Lung (tissue), 12 donors: ENCODE data around the gene CERK. TPM values are rescaled to one million over a fixed set of nuclear protein-coding genes. Genes with fewer than 3 reads are reported as not detected.

Experiments used
- ATAC-seq: fragments of 200-7000 bp; cut with Tn5 transposase; one replicate; pipeline ENCODE4 v1.9.1; 2020; ENCODE audit warnings: moderate number of reproducible peaks; ENCODE audit not compliant: insufficient read depth, low FRiP score
- DNase-seq, 3 donors: peaks; one replicate each; pipeline ENCODE4 v3.0.0-alpha.2; 2013 to 2017
- H3K27ac ChIP-seq, 2 donors: one replicate each; pipeline ENCODE4 v1.5.1; 2013; ENCODE audit warnings: mild to moderate bottlenecking in 2 of 2, moderate library complexity in 2 of 2, control low read depth in 1 of 2, inconsistent platforms in 1 of 2, low read depth in 1 of 2, low read length in 1 of 2
- H3K27me3 ChIP-seq, 3 donors: one replicate each; pipeline ENCODE4 v1.5.1; 2013; ENCODE audit warnings: low read length in 2 of 3; ENCODE audit not compliant: control insufficient read depth in 3 of 3, insufficient read depth in 3 of 3
- H3K36me3 ChIP-seq, 4 donors: one replicate each; pipeline ENCODE4 v1.5.1; 2013; ENCODE audit warnings: low read length in 4 of 4, mild to moderate bottlenecking in 1 of 4, moderate library complexity in 1 of 4; ENCODE audit not compliant: control insufficient read depth in 4 of 4, insufficient read depth in 4 of 4
- H3K4me1 ChIP-seq, 5 donors: one replicate each; pipeline ENCODE4 v1.5.1; 2013; ENCODE audit warnings: low read length in 5 of 5, mild to moderate bottlenecking in 2 of 5, moderate library complexity in 1 of 5; ENCODE audit not compliant: control insufficient read depth in 5 of 5, insufficient read depth in 5 of 5
- H3K4me3 ChIP-seq: one replicate; pipeline ENCODE4 v1.5.1; 2013; ENCODE audit warnings: mild to moderate bottlenecking, control low read depth, moderate library complexity
- H3K9ac ChIP-seq, 2 donors: one replicate each; pipeline ENCODE4 v1.5.1; 2013; ENCODE audit warnings: low read length in 2 of 2, control low read depth in 1 of 2; ENCODE audit not compliant: insufficient read depth in 1 of 2
- H3K9me3 ChIP-seq, 4 donors: one replicate each; pipeline ENCODE4 v1.5.1; 2013; ENCODE audit warnings: low read length in 3 of 4, mild to moderate bottlenecking in 1 of 4, moderate library complexity in 1 of 4; ENCODE audit not compliant: control insufficient read depth in 4 of 4, insufficient read depth in 3 of 4
- CTCF ChIP-seq: IDR thresholded peaks from 2 replicates; pipeline ENCODE4 v1.5.1; 2012; ENCODE audit warnings: mild to moderate bottlenecking; ENCODE audit errors: control extremely low read depth, extremely low read depth
- WGBS, 2 donors: extraction: QIAGEN DNeasy Blood & Tissue Kit; methylation state at CpG; one replicate each; pipeline ENCODE4 v1.1.7; 2013; 5-methylcytosine and 5-hydroxymethylcytosine counted together
- polyA plus RNA-seq, 2 donors: library from polyadenylated mRNA; stranded (reverse); fragments of 200-250 nt; gene quantifications; one replicate each; pipeline ENCODE4 v1.2.1, GENCODE V29; 2013
- total RNA-seq, 2 donors: library from RNA; depleted of rRNA in 1 of 2; stranded (reverse); fragments of >200 nt in 1 of 2; gene quantifications; one replicate each; pipeline ENCODE4 v1.2.1, GENCODE V29; 2014 to 2021
- donor health status: control.
- donor health status: control.
- donor health status: Bipolar disorder and iron deficiency.
- donor health status: healthy.
- donor health status: DM: yes; HTN: yes; CAD: no.

The CERK gene
- total and polyA plus RNA-seq, 4 donors: 12.1 to 36.2 (median 31.7) TPM

- no peaks in the 10 kb centered on the region for H3K27me3 ChIP-seq
- peaks cover 29 to 68% (median 46%) of the 10 kb centered on the region in 4 donors for H3K36me3 ChIP-seq
- no peak for TF ChIP-seq CTCF
- H3K4me1 ChIP-seq: peaks cover 0 to 2% (median 0%) of the 10 kb centered on the region in 5 donors
- no peak overlapping the region for H3K9ac ChIP-seq
- ATAC-seq (no peak), DNase-seq (no peak)
- no peak overlapping the region for H3K27ac ChIP-seq
- no peak overlapping the region for H3K4me3 ChIP-seq
- 87 to 95% methylated on average over 6 of the region's 6 CpGs for WGBS, 2 donors
- H3K9me3 ChIP-seq: no peaks in the 10 kb centered on the region
Observed at GRCh38 chr22:46703996-46704370, 34.1 kb downstream of the CERK start.

GRCh38 chr22:46703171-46703995, 34.7 kb downstream of the CERK start:
- H3K36me3 ChIP-seq: peaks cover 28 to 64% (median 44%) of the 10 kb centered on the region in 4 donors
- no peak for ATAC-seq

GRCh38 chr22:46701262-46701661, 36.8 kb downstream of the CERK start:
- ATAC-seq (no peak), DNase-seq (no peak)
- Histone ChIP-seq H3K27ac (no peak overlapping the region), H3K27me3 (no peaks in the 10 kb centered on the region), H3K4me3 (no peak overlapping the region), H3K4me1 (peaks cover 0 to 5% (median 0%) of the 10 kb centered on the region in 5 donors), H3K9me3 (no peaks in the 10 kb centered on the region), H3K36me3 (peaks cover 19 to 58% (median 34%) of the 10 kb centered on the region in 4 donors), H3K9ac (no peak overlapping the region)
- no peak for TF ChIP-seq CTCF
- WGBS, 2 donors: 91 to 95% methylated on average over 33 of the region's 33 CpGs

More at GRCh38 chr22:46703171-46703995, 34.7 kb downstream of the CERK start:
- H3K9ac ChIP-seq: no peak overlapping the region
- H3K4me1 ChIP-seq: peaks cover 0 to 2% (median 0%) of the 10 kb centered on the region in 5 donors
- H3K4me3 ChIP-seq: no peak overlapping the region
- 96 to 98% methylated on average over 26 of the region's 26 CpGs for WGBS, 2 donors
- no peak for TF ChIP-seq CTCF
- DNase-seq: no peak
- H3K9me3 ChIP-seq: no peaks in the 10 kb centered on the region
- no peaks in the 10 kb centered on the region for H3K27me3 ChIP-seq
- H3K27ac ChIP-seq: no peak overlapping the region
